B cell (primary cell): ENCODE results near the gene IFT27.

Experiments used
- EZH2 ChIP-seq: IDR thresholded peaks from 2 replicates; pipeline ENCODE4 v1.6.1; 2012; ENCODE audit warnings: borderline replicate concordance, low read depth, mild to moderate bottlenecking, moderate library complexity, low read length; ENCODE audit not compliant: insufficient read depth, poor library complexity, severe bottlenecking
- TF ChIP-seq, protein P1 (sequence below): fragments of 200-600 bp; IDR thresholded peaks from one replicate; pipeline ENCODE4 v1.8.0; 2022; ENCODE audit warnings: antibody characterized with exemption, mild to moderate bottlenecking

DNA sequence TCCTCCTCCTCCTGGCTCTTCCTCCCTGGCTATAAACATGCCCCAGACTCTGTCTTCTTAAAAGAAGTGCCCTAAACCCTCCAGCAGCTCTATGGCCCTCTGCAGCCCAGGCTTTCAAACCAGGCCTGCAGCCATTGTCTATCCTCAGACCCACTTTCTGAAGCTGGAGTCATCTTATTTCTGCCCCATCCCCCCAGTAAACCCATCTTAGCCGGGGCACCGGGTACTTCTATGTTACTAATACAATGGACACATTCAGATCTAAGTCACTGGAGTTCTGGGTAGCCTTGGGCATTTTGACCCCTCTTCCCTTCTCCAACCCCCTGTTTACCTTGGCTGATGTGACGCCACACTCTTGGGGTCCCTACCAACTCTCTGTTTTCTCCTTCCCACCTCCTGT lies 42.6 kb downstream of the IFT27 start:
- TF ChIP-seq, protein P1, sequence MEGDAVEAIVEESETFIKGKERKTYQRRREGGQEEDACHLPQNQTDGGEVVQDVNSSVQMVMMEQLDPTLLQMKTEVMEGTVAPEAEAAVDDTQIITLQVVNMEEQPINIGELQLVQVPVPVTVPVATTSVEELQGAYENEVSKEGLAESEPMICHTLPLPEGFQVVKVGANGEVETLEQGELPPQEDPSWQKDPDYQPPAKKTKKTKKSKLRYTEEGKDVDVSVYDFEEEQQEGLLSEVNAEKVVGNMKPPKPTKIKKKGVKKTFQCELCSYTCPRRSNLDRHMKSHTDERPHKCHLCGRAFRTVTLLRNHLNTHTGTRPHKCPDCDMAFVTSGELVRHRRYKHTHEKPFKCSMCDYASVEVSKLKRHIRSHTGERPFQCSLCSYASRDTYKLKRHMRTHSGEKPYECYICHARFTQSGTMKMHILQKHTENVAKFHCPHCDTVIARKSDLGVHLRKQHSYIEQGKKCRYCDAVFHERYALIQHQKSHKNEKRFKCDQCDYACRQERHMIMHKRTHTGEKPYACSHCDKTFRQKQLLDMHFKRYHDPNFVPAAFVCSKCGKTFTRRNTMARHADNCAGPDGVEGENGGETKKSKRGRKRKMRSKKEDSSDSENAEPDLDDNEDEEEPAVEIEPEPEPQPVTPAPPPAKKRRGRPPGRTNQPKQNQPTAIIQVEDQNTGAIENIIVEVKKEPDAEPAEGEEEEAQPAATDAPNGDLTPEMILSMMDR, result no peak
- TF ChIP-seq EZH2, result no peak
